ENCODE measurements around the gene ERGIC1. TPM values are rescaled to one million over a fixed set of nuclear protein-coding genes. Genes with fewer than 3 reads are reported as not detected.

Gene ERGIC1
- total and polyA plus RNA-seq, 2 of the 13 experiments (the other 11 are each of a cell fraction or from before 2014, with no cell fraction given) = 78.5 to 184 TPM

- TF ChIP-seq ZNF788 (CRISPR knock-in tag; IDR thresholded peaks at IDR 0.05; ENCODE audit: borderline replicate concordance) (no peak), DRAP1 (CRISPR knock-in tag; IDR thresholded peaks at IDR 0.05) (0 out of 2 replicates have a peak, but pooled peaks have one; percentile 8), IKZF5 (CRISPR knock-in tag; IDR thresholded peaks at IDR 0.05) (0 out of 2 replicates have a peak, but pooled peaks have one; percentile 50), ETV6 (CRISPR knock-in tag; conservative IDR thresholded peaks at IDR 0.05) (no peak), CREB1 (IDR thresholded peaks at IDR 0.05) (no peak), CREB1 (CRISPR knock-in tag; IDR thresholded peaks at IDR 0.05) (peak; percentile 60), NRL (CRISPR knock-in tag; IDR thresholded peaks at IDR 0.05; ENCODE audit: borderline replicate concordance) (no peak), RCOR2 (CRISPR knock-in tag; IDR thresholded peaks at IDR 0.05) (peak; percentile 38; the same call in 1 of the 2 replicates), GTF2F1 (IDR thresholded peaks at IDR 0.05; ENCODE audit: low read length) (no peak), MXD4 (CRISPR knock-in tag; IDR thresholded peaks at IDR 0.05) (no peak), SUZ12 (IDR thresholded peaks at IDR 0.05; ENCODE audit: low read depth, low read length) (no peak), CTCF (CRISPR knock-in tag; IDR thresholded peaks at IDR 0.05) (no peak), ZNF512B (CRISPR knock-in tag; IDR thresholded peaks at IDR 0.05; ENCODE audit: borderline replicate concordance) (no peak), KMT2B (CRISPR knock-in tag; IDR thresholded peaks at IDR 0.05) (no peak), ZSCAN29 (CRISPR knock-in tag; conservative IDR thresholded peaks at IDR 0.05) (no peak), HDAC2 (CRISPR knock-in tag; IDR thresholded peaks at IDR 0.05) (peak; percentile 50; the same call in 1 of the 2 replicates), SOX5 (CRISPR knock-in tag; IDR thresholded peaks at IDR 0.05; ENCODE audit: borderline replicate concordance) (peak; percentile 44; the same call in 1 of the 2 replicates), ZNF224 (CRISPR knock-in tag; IDR thresholded peaks at IDR 0.05) (no peak), SP1 (IDR thresholded peaks at IDR 0.05) (no peak), SP1 (CRISPR knock-in tag; IDR thresholded peaks at IDR 0.05) (no peak), ISL2 (CRISPR knock-in tag; IDR thresholded peaks at IDR 0.05) (peak; percentile 42; the same call in 1 of the 2 replicates), ETV5 (CRISPR knock-in tag; IDR thresholded peaks at IDR 0.05; ENCODE audit: borderline replicate concordance) (peak; percentile 99), EP300 (IDR thresholded peaks at IDR 0.05; ENCODE audit: low read depth in 2 of 2, low read length in 2 of 2) (peak in 1 of 2 experiments; percentile 32; a peak in 1 of 4 replicates), EP300 (CRISPR knock-in tag; IDR thresholded peaks at IDR 0.05; ENCODE audit: borderline replicate concordance) (no peak), BCL3 (CRISPR knock-in tag; IDR thresholded peaks at IDR 0.05) (no peak), SCMH1 (CRISPR knock-in tag; IDR thresholded peaks at IDR 0.05; ENCODE audit: borderline replicate concordance) (no peak)
Observed at GRCh38 chr5:172797771-172798191, 36.3 kb upstream of the ERGIC1 start (continued).
